ENCODE results near the gene ANO2.

The ANO2 gene

GRCh38 chr12:5573390-5573789 is 371.7 kb downstream of the ANO2 start:
- no peak for TF ChIP-seq CTCF (IDR thresholded peaks at IDR 0.05; ENCODE audit: low read depth, low read length)
- in situ Hi-C loops (cut with HindIII; ENCODE audit: low sequenced_read_pairs) = no loop called here
- no peak overlapping the region for H3K4me3 ChIP-seq (ENCODE audit: low read depth, low read length)
- no peak for DNase-seq (ENCODE audit: low read depth, low spot score)

- in situ Hi-C loops (cut with HindIII; ENCODE audit: low sequenced_read_pairs) = no loop called here
- DNase-seq (ENCODE audit: low read depth, low spot score) = no peak
- TF ChIP-seq CTCF (IDR thresholded peaks at IDR 0.05; ENCODE audit: low read depth, low read length) = no peak
- no peak overlapping the region for H3K4me3 ChIP-seq (ENCODE audit: low read depth, low read length)
These were observed 373.9 kb downstream of the ANO2 start for GRCh38 chr12:5571115-5571514.

- TF ChIP-seq CTCF (IDR thresholded peaks at IDR 0.05; ENCODE audit: low read depth, low read length) = no peak
- H3K4me3 ChIP-seq (ENCODE audit: low read depth, low read length) = no peak overlapping the region
- in situ Hi-C loops (cut with HindIII; ENCODE audit: low sequenced_read_pairs) = no loop called here
- no peak for DNase-seq (ENCODE audit: low read depth, low spot score)
These were observed 374.6 kb downstream of the ANO2 start for GRCh38 chr12:5570416-5570815.

- TF ChIP-seq CTCF (IDR thresholded peaks at IDR 0.05; ENCODE audit: low read depth, low read length) = no peak
- no peak for DNase-seq (ENCODE audit: low read depth, low spot score)
- H3K4me3 ChIP-seq (ENCODE audit: low read depth, low read length) = no peak overlapping the region
- in situ Hi-C loops (cut with HindIII; ENCODE audit: low sequenced_read_pairs) = no loop called here
These were observed 376.6 kb downstream of the ANO2 start for GRCh38 chr12:5568325-5568981.

- TF ChIP-seq CTCF (IDR thresholded peaks at IDR 0.05; ENCODE audit: low read depth, low read length) = no peak
- H3K4me3 ChIP-seq (ENCODE audit: low read depth, low read length) = no peak overlapping the region
- no peak for DNase-seq (ENCODE audit: low read depth, low spot score)
- in situ Hi-C loops (cut with HindIII; ENCODE audit: low sequenced_read_pairs) = no loop called here
These were observed 377.9 kb downstream of the ANO2 start for GRCh38 chr12:5567016-5567725.

- no peak overlapping the region for H3K4me3 ChIP-seq (ENCODE audit: low read depth, low read length)
- DNase-seq (ENCODE audit: low read depth, low spot score) = no peak
- in situ Hi-C loops (cut with HindIII; ENCODE audit: low sequenced_read_pairs) = no loop called here
- no peak for TF ChIP-seq CTCF (IDR thresholded peaks at IDR 0.05; ENCODE audit: low read depth, low read length)
These were observed 379.0 kb downstream of the ANO2 start for GRCh38 chr12:5565933-5566599.
